ENCODE results near the gene GALNT9. TPM values are rescaled to one million over a fixed set of nuclear protein-coding genes. Genes with fewer than 3 reads are reported as not detected.

Gene GALNT9
- total RNA-seq, 2 experiments from 2014 or later, result 0.30 TPM; not detected in 1

- intact Hi-C loops (cut with DNase I, micrococcal nuclease), result no loop called here
- no peaks in the 10 kb centered on the region for H3K9me3 Mint-ChIP-seq (ENCODE audit: low read depth)
- ATAC-seq (no peak), DNase-seq (no peak)
- H3K27me3 Mint-ChIP-seq, result peaks cover 14% of the 10 kb centered on the region
- H3K36me3 Mint-ChIP-seq (ENCODE audit: low read depth), result no peaks in the 10 kb centered on the region
- ChIA-PET CTCF (no interaction called here), POLR2A (interaction anchor here (0.5 to 0.8 kb wide), 2 partner anchors 52 to 90 kb away, joined by 3 read pairs; no protein-coding TSS in a partner anchor)
- no peaks in the 10 kb centered on the region for H3K4me1 Mint-ChIP-seq
- H3K4me3 Mint-ChIP-seq, result no peak overlapping the region
- H3K27ac Mint-ChIP-seq, result no peak overlapping the region
Measured at GRCh38 chr12:132275631-132276030, 53.8 kb downstream of the GALNT9 start.

DNA sequence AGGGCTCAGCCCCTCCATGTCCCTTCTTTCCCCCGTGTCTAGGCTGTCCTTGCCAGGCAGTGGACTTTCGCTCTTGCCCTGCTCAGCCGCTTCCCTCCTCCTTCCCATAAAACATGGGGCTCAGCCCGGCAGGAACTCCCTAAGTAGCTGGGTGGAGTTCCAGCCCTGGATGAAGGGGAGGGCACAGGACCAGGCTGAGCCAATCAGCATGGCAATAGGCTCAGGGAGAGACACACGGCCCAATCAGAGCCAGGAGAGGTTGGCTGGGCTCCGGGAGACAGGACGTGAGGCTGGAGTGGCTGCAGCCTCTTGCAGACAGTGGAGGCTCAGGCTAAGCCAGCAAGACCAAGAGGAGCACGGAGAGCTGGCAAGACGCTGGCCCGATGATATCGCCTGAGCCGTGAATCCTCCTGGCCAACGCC lies 54.3 kb downstream of the GALNT9 start:
- ChIA-PET POLR2A (interaction anchor here (0.5 kb wide), 1 partner anchor 91 kb away, joined by 3 read pairs; no protein-coding TSS in a partner anchor), CTCF (no interaction called here)
- peaks cover 14% of the 10 kb centered on the region for H3K27me3 Mint-ChIP-seq
- H3K36me3 Mint-ChIP-seq (ENCODE audit: low read depth), result no peaks in the 10 kb centered on the region
- H3K4me3 Mint-ChIP-seq, result no peak overlapping the region
- H3K9me3 Mint-ChIP-seq (ENCODE audit: low read depth), result no peaks in the 10 kb centered on the region
- DNase-seq, result no peak
- H3K27ac Mint-ChIP-seq, result no peak overlapping the region
- intact Hi-C loops (cut with DNase I, micrococcal nuclease), result no loop called here
- no peaks in the 10 kb centered on the region for H3K4me1 Mint-ChIP-seq
- no peak for ATAC-seq

DNA sequence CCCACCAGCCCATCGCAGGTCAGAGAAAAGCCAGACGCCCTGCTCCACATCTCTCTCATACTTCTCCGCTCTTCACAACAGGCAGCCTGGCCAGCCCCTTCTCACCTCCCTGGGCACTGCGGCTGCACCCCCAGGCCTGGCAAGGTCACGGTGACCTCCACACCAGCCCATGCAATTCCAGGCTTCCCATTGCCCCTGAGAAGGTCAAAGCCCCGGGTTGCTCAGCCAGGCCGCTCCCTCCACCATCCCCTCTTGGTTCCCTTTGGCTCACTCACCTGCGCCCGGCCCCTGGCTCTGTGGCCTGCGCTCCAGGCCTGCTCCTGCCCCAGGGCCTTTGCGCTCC lies 55.4 kb downstream of the GALNT9 start:
- intact Hi-C loops (cut with DNase I, micrococcal nuclease), result no loop called here
- CTCF ChIA-PET, result no interaction called here

GRCh38 chr12:132272711-132273110 lies 56.7 kb downstream of the GALNT9 start:
- H3K4me3 Mint-ChIP-seq, result no peak overlapping the region
- no peaks in the 10 kb centered on the region for H3K36me3 Mint-ChIP-seq (ENCODE audit: low read depth)
- POLR2A ChIA-PET, result no interaction called here

More for the DNA sequence above, 55.4 kb downstream of the GALNT9 start:
- POLR2A ChIA-PET, result no interaction called here
- DNase-seq (no peak), ATAC-seq (no peak)
- Mint-ChIP-seq H3K4me3 (no peak overlapping the region), H3K9me3 (ENCODE audit: low read depth) (no peaks in the 10 kb centered on the region), H3K36me3 (ENCODE audit: low read depth) (no peaks in the 10 kb centered on the region), H3K27me3 (peaks cover 11% of the 10 kb centered on the region), H3K4me1 (no peaks in the 10 kb centered on the region), H3K27ac (no peak overlapping the region)

DNA sequence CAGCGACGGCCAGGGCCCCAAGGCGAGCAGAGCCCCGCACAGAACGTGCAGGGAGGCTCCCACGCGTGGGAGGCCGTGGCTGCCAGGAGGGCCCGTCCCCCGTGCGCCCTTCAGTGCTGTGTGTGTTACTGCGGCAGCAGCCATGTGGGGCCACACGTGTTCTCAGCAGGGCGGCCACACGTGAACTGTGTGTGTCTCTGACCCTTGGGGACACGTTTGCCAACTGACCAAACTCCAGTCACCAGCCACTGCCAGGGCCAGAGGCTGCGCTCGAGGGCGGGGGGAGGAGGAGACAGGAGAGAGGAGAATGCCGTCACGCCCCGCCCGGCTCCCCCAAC lies 57.7 kb downstream of the GALNT9 start:
- no peak for DNase-seq
- Mint-ChIP-seq H3K36me3 (ENCODE audit: low read depth) (no peaks in the 10 kb centered on the region), H3K27ac (no peak overlapping the region), H3K4me1 (no peaks in the 10 kb centered on the region), H3K27me3 (peaks cover 4% of the 10 kb centered on the region), H3K4me3 (no peak overlapping the region), H3K9me3 (ENCODE audit: low read depth) (no peaks in the 10 kb centered on the region)
- ATAC-seq, result no peak
- CTCF ChIA-PET, result no interaction called here
- intact Hi-C loops (cut with DNase I, micrococcal nuclease), result no loop called here
- POLR2A ChIA-PET, result no interaction called here

More at GRCh38 chr12:132272711-132273110, 56.7 kb downstream of the GALNT9 start:
- H3K27me3 Mint-ChIP-seq, result peaks cover 9% of the 10 kb centered on the region
- intact Hi-C loops (cut with DNase I, micrococcal nuclease), result no loop called here
- no peaks in the 10 kb centered on the region for H3K9me3 Mint-ChIP-seq (ENCODE audit: low read depth)
- no peak overlapping the region for H3K27ac Mint-ChIP-seq
- ATAC-seq, result no peak
- DNase-seq, result no peak
- H3K4me1 Mint-ChIP-seq, result no peaks in the 10 kb centered on the region
- CTCF ChIA-PET, result interaction anchor here (0.6 kb wide), 1 partner anchor 58 kb away, joined by 3 read pairs; no protein-coding TSS in a partner anchor

GRCh38 chr12:132270969-132271754 lies 58.2 kb downstream of the GALNT9 start:
- intact Hi-C loops (cut with DNase I, micrococcal nuclease), result no loop called here
- Mint-ChIP-seq H3K27me3 (peaks cover 2% of the 10 kb centered on the region), H3K4me1 (no peaks in the 10 kb centered on the region), H3K27ac (no peak overlapping the region), H3K9me3 (ENCODE audit: low read depth) (no peaks in the 10 kb centered on the region), H3K4me3 (no peak overlapping the region), H3K36me3 (ENCODE audit: low read depth) (no peaks in the 10 kb centered on the region)
- DNase-seq (no peak), ATAC-seq (no peak)
- ChIA-PET CTCF (no interaction called here), POLR2A (no interaction called here)

DNA sequence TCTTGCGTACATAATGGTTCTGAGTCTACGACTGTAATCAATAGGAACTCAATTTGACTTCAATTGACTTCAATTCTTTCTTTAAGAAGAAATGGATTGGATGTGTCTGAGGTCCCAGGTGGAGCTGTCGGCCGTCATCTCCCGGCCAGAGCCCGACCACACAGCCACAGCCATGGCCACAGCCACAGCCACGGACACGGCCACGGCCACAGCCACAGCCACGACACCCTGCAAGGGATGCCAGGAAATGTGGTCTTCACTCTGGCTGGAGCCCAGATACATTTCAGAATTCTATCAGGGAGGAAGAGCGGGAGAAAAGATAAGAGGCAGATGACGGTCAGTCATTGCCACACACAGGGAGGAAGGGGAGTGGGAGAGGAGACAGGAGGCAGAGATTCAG lies 58.9 kb downstream of the GALNT9 start:
- intact Hi-C loops (cut with DNase I, micrococcal nuclease), result no loop called here
- no peaks in the 10 kb centered on the region for H3K36me3 Mint-ChIP-seq (ENCODE audit: low read depth)
- DNase-seq (no peak), ATAC-seq (no peak)
- ChIA-PET CTCF (no interaction called here), POLR2A (no interaction called here)
- H3K4me1 Mint-ChIP-seq, result no peaks in the 10 kb centered on the region
- no peak overlapping the region for H3K27ac Mint-ChIP-seq
- no peak overlapping the region for H3K4me3 Mint-ChIP-seq
- no peaks in the 10 kb centered on the region for H3K9me3 Mint-ChIP-seq (ENCODE audit: low read depth)
- peaks cover 2% of the 10 kb centered on the region for H3K27me3 Mint-ChIP-seq

- ChIA-PET POLR2A (no interaction called here), CTCF (interaction anchor here (0.7 kb wide), 1 partner anchor 67 kb away, joined by 3 read pairs; no protein-coding TSS in a partner anchor)
- no peak overlapping the region for H3K4me3 Mint-ChIP-seq
- H3K4me1 Mint-ChIP-seq, result no peaks in the 10 kb centered on the region
- ATAC-seq (no peak), DNase-seq (no peak)
- H3K27ac Mint-ChIP-seq, result no peak overlapping the region
- H3K36me3 Mint-ChIP-seq (ENCODE audit: low read depth), result no peaks in the 10 kb centered on the region
- H3K27me3 Mint-ChIP-seq, result no peaks in the 10 kb centered on the region
- H3K9me3 Mint-ChIP-seq (ENCODE audit: low read depth), result no peaks in the 10 kb centered on the region
- intact Hi-C loops (cut with DNase I, micrococcal nuclease), result no loop called here
Measured at GRCh38 chr12:132269271-132269968, 60.0 kb downstream of the GALNT9 start.

DNA sequence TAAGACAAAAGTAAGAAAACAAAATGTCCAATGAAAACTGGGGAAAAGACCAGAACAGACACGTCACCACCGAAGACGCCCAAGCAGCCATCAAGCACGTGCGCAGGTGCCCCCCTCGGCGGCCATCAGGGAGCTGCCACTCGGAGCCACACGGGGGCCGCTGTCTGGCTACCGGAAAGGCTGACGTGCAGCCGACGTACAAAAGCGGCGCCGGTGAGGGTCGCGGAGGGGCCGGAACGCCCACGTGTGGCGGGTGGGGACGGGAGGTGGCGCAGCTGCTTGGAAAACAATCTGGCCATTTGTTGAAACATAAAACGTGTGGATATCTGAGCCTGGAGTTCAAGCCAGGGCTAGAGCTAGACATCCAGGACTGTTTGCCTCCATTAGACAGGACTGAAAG lies 60.7 kb downstream of the GALNT9 start:
- H3K4me3 Mint-ChIP-seq, result no peak overlapping the region
- intact Hi-C loops (cut with DNase I, micrococcal nuclease), result no loop called here
- CTCF ChIA-PET, result no interaction called here
- DNase-seq (no peak), ATAC-seq (no peak)
- H3K9me3 Mint-ChIP-seq (ENCODE audit: low read depth), result no peaks in the 10 kb centered on the region
- no peak overlapping the region for H3K27ac Mint-ChIP-seq
- H3K4me1 Mint-ChIP-seq, result no peaks in the 10 kb centered on the region
- H3K27me3 Mint-ChIP-seq, result no peaks in the 10 kb centered on the region
- no peaks in the 10 kb centered on the region for H3K36me3 Mint-ChIP-seq (ENCODE audit: low read depth)
- POLR2A ChIA-PET, result no interaction called here

DNA sequence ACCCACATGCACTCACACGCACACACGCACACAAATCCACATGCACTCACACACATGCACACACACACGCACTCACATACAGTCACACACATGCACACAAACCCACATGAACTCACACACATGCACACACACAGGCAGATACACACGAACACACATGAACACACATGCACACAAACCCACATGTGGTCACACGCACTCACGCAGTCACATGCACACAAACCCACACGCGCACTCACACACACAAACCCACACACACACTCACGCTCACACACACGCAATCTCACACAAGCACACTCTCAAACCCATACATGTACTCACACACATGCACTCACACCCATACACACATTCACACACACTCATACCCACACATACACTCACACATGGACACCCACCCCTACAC lies 61.5 kb downstream of the GALNT9 start:
- intact Hi-C loops (cut with DNase I, micrococcal nuclease), result no loop called here
- ChIA-PET CTCF (no interaction called here), POLR2A (no interaction called here)
- no peaks in the 10 kb centered on the region for H3K36me3 Mint-ChIP-seq (ENCODE audit: low read depth)
- ATAC-seq (no peak), DNase-seq (no peak)
- H3K4me1 Mint-ChIP-seq, result no peaks in the 10 kb centered on the region
- H3K4me3 Mint-ChIP-seq, result no peak overlapping the region
- no peaks in the 10 kb centered on the region for H3K9me3 Mint-ChIP-seq (ENCODE audit: low read depth)
- H3K27me3 Mint-ChIP-seq, result no peaks in the 10 kb centered on the region
- H3K27ac Mint-ChIP-seq, result no peak overlapping the region

DNA sequence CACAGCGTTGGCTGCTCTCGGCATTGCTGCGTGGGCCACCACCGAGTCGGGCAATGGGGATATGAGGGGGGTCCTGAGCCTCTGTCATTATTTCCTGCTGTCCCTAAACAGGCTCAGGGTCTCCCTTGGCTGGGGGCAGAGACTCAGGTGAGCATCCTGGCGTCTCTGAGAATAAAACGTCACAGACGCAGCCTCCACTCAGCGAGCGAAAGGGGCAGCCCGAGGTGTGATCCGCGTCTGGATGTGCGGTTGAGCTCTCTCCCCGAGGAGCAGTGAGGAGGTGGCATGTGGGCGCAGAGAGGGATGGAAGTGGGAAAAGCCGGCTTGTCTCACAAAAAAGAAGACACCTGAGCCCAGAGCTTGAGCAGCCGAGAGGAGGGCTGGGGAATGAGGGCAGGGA lies 62.6 kb downstream of the GALNT9 start:
- Mint-ChIP-seq H3K4me1 (no peaks in the 10 kb centered on the region), H3K36me3 (ENCODE audit: low read depth) (no peaks in the 10 kb centered on the region), H3K27me3 (no peaks in the 10 kb centered on the region), H3K27ac (no peak overlapping the region), H3K9me3 (ENCODE audit: low read depth) (no peaks in the 10 kb centered on the region), H3K4me3 (no peak overlapping the region)
- intact Hi-C loops (cut with DNase I, micrococcal nuclease), result no loop called here
- ATAC-seq, result no peak
- POLR2A ChIA-PET, result no interaction called here
- CTCF ChIA-PET, result interaction anchor here (0.6 kb wide), 1 partner anchor 10 kb away, joined by 3 read pairs; no protein-coding TSS in a partner anchor
- DNase-seq, result no peak

DNA sequence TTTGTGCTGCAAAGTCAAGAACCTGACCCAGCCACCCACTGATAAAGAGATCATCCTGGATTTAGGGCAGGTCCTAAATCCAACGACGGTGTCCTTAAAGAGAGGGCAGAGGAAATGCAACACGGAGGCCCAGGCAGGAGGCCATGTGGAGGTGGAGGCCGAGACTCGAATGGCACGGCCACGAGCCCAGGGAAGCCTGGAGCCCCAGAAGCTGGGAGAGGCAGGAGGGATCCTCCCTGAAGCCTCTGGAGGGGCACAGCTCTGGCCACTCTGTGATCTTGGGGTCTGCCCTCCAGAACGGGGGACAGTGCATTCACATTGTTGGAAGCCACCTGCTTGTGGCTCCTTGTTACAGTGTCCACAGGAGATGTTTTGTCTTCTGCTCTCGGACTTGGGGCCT lies 63.0 kb downstream of the GALNT9 start:
- no peaks in the 10 kb centered on the region for H3K36me3 Mint-ChIP-seq (ENCODE audit: low read depth)
- H3K4me3 Mint-ChIP-seq, result no peak overlapping the region
- no peak for DNase-seq
- H3K27me3 Mint-ChIP-seq, result no peaks in the 10 kb centered on the region
- H3K27ac Mint-ChIP-seq, result no peak overlapping the region
- CTCF ChIA-PET, result interaction anchor here (0.6 kb wide), 1 partner anchor 11 kb away, joined by 3 read pairs; no protein-coding TSS in a partner anchor
- POLR2A ChIA-PET, result no interaction called here
- intact Hi-C loops (cut with DNase I, micrococcal nuclease), result no loop called here
- ATAC-seq, result no peak
- no peaks in the 10 kb centered on the region for H3K9me3 Mint-ChIP-seq (ENCODE audit: low read depth)
- no peaks in the 10 kb centered on the region for H3K4me1 Mint-ChIP-seq
